ENCODE measurements around the gene HP1BP3. TPM values are rescaled to one million over a fixed set of nuclear protein-coding genes. Genes with fewer than 3 reads are reported as not detected.

Gene HP1BP3
- total RNA-seq, 4 donors from 2014 or later, result 138 to 202 (median 148) TPM

DNA sequence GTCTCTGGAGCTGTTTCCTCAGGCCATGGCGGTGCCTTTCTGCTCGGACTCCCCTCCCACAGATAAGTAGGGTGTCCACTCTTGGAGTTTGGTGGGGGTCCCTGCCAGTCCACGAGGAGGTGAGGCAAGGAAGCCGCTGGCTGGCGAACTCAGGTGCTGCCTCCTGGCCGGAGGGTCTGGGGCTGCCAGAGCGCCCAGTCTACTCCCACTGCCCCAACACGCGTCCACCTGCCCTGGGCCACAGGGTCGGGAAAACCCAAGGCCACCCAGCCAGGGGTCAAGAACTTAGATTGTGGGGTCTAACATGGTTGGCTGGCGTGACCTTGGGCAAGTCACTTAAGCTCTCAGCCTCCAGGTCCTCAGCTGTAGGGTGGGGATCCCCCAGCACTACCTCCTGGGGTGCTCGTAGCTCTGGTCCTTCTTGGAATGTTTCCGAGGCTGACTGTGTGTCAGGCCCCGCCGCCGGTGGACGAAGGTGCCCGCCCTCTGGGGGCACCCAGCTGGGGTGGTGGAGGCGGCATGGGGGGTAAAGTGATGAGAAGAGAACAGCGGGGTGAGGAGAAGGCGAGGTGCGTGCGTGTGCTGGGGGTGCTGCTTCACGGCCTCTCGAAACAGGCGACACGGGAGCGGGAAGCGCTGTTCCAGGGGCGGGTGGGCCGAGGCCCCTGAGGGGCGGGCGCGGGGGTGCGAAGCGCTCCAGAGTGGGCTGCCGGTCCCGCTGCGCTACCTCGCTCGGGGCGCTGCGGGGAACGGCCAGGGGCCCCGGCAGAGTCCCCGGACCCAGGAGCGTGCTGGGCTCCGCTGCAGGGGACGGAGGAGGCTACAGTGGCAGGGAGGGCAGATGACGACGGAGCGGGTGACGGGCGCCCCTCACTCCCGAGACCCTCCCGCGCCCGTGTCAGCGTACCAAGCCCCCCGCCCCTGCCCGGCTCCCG lies 55.8 kb downstream of the HP1BP3 start:
- DNase-seq (ENCODE audit: low spot score) (no peak), ATAC-seq (ENCODE audit: low FRiP score) (peak; percentile 4)
- TF ChIP-seq CTCF (IDR thresholded peaks at IDR 0.05), result no peak

DNA sequence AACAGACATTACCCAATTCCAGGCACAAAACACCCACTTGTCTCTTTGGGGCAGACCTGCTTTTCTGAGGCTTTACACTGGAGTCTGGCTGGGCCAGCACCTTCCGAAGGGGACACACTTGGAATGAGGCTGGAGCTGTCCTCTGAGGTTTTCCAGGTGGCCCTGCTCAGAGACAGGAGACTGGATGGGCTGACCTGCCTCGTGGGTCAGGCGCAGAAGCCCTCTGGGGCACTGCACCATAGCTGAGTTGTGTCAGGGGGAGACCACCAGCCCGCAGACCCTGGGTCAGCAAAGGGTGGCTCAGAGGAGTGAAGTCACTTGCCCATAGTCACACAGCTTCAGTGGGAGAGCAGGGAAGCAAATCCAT lies 56.4 kb downstream of the HP1BP3 start:
- ATAC-seq (ENCODE audit: low FRiP score), result no peak
- TF ChIP-seq CTCF (IDR thresholded peaks at IDR 0.05), result no peak
- DNase-seq (ENCODE audit: low spot score), result no peak

GRCh38 chr1:20729990-20730689 lies 57.0 kb downstream of the HP1BP3 start:
- DNase-seq (ENCODE audit: low spot score) (no peak), ATAC-seq (ENCODE audit: low FRiP score) (no peak)
- TF ChIP-seq CTCF (IDR thresholded peaks at IDR 0.05), result no peak

GRCh38 chr1:20729155-20729931 lies 57.8 kb downstream of the HP1BP3 start:
- DNase-seq (ENCODE audit: low spot score), result no peak
- TF ChIP-seq CTCF (IDR thresholded peaks at IDR 0.05), result no peak
- ATAC-seq (ENCODE audit: low FRiP score), result no peak

DNA sequence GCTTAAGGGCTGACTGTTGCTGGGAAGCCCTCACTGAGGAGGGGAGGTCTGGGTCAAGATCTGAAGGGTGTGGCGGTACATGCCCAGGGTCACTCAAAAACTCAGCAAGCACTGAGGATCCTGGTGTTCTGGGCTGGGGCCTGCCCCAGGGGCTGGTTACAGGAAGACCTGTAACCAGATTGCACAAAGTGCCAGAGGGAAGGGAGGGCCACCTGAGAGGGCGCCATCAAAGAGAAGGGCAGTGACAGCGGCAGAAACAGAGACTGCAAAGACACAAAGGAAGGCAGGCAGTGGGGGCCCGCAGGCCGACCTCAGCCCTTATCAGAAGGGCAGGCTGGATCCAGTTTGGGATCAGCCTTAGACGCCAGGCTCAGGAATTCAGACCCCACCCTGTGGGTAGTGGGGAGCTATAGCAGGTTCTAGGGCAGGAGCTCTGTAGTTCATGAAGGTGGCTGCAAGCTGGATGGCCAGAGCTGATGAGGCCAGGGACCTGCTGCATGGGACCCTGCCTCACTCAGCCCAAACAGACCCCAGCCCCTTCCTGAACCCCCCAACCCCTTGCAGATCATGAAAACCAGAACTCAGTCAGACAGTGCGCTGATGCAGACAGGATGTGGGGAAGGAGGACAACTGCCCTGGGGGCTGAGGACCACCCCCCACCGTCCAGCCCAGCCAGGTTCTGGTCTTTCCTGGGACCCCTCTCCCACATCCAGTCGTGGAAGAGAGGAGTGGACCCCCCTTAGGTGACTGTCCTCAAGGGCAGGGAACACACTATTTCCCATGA lies 58.5 kb downstream of the HP1BP3 start:
- TF ChIP-seq CTCF (IDR thresholded peaks at IDR 0.05), result no peak
- DNase-seq (ENCODE audit: low spot score) (no peak), ATAC-seq (ENCODE audit: low FRiP score) (no peak)

DNA sequence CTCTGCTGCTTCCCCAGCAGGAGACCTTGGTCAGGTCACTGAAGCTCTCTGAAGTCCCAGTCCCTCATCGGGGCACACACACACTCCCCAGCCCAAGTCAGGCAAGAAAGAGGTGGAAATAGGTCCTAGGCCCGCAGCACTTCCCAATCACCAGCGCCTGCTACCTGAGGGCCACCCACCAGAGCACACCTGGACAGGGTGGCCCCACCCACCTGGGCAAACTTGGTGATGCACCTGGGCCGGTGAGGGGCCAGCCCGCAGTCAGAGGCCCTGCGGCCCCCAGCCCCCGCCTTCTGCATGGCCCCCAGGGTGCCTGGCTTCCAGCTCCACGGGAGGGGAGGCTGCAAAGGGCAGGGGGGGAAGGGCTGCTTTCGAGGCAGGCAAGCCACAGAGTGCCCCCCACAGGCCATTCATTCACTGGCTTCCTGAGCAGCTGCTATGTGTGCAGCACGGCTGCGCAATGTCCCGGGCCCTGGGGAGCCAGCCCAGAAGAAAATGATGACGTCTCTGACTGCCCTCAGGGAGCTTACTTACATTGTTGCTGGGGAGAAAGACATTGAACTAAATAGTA lies 59.3 kb downstream of the HP1BP3 start:
- DNase-seq (ENCODE audit: low spot score), result no peak
- no peak for ATAC-seq (ENCODE audit: low FRiP score)
- no peak for TF ChIP-seq CTCF (IDR thresholded peaks at IDR 0.05)
